ENCODE results near the gene BRAF. TPM values are rescaled to one million over a fixed set of nuclear protein-coding genes. Genes with fewer than 3 reads are reported as not detected.
A peak's percentile ranks its signal among the peaks of the same experiment; 100 is the strongest.
"Not testable (repeated sequence)": the region's sequence is repeated elsewhere in the genome, so short reads cannot be mapped to it uniquely, and the experiment has no call there.

BRAF gene
- polyA plus RNA-seq, 4 donors: 1.6 to 27.2 (median 4.3) TPM

DNA sequence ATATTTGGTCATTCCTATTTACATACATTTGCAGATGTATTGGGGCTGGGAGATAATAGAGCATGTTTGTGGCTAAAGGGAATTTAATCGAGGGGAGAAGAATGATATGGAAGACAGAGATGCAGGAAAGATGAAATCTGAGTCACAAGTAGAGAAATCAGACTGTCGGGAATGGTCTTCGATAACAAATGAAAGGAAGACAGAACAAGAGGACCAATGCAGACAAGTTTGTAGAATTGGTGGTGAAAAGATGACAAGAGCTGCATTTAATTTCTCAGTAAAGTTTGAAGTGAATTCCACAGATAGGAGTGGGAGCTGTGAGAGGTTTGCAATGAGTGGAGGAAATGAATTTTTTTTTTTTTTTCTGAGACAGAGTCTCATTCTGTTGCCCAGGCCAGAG, 60.0 kb downstream of the BRAF start:
- Histone ChIP-seq H3K9me3 (ENCODE audit: control insufficient read depth in 2 of 2, insufficient read depth in 1 of 2, low read depth in 1 of 2, low read length in 1 of 2) (peaks cover 0 to 6% of the 10 kb centered on the region in 2 donors), H3K27me3 (ENCODE audit: control insufficient read depth in 3 of 3, insufficient read depth in 3 of 3, low read length in 3 of 3) (no peaks in the 10 kb centered on the region), H3K4me1 (ENCODE audit: control insufficient read depth in 3 of 3, insufficient read depth in 2 of 3, low read depth in 1 of 3, low read length in 2 of 3) (no peaks in the 10 kb centered on the region), H3K36me3 (ENCODE audit: control insufficient read depth in 3 of 3, insufficient read depth in 2 of 3, low read depth in 1 of 3, low read length in 3 of 3) (peaks cover 0 to 7% (median 0%) of the 10 kb centered on the region in 3 donors), H3K27ac (ENCODE audit: low read depth in 1 of 3, low read length in 2 of 3) (no peak overlapping the region), H3K4me3 (ENCODE audit: low read depth in 1 of 3, low read length in 3 of 3) (no peak overlapping the region)
- FAIRE-seq (no peak), DNase-seq (no peak)
- WGBS, 3 donors: 96 to 100% (median 97%) methylated on average over 3 of the region's 3 CpGs

DNA sequence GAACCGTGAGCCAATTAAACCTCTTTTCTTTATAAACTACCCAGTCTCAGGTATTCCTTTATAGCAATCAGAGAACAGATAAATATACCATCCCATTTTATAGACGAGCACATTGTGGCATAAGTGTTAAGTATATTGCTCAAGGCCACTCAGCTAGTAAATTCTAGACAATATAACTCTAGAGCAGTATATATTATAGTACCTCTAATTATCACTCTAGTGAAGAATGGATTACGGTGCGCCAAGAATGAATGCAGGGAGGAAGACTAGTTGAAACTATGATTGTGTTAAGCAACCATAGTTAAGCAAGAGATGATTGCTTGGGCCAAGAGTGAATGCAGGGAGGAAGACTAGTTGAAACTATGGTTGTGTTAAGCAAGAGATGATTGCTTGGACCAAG, 60.9 kb downstream of the BRAF start:
- peaks cover 0 to 7% (median 0%) of the 10 kb centered on the region in 3 donors for H3K36me3 ChIP-seq (ENCODE audit: control insufficient read depth in 3 of 3, insufficient read depth in 2 of 3, low read depth in 1 of 3, low read length in 3 of 3)
- no peaks in the 10 kb centered on the region for H3K4me1 ChIP-seq (ENCODE audit: control insufficient read depth in 3 of 3, insufficient read depth in 2 of 3, low read depth in 1 of 3, low read length in 2 of 3)
- no peak for DNase-seq
- no peak overlapping the region for H3K4me3 ChIP-seq (ENCODE audit: low read depth in 1 of 3, low read length in 3 of 3)
- no peak for FAIRE-seq
- H3K9me3 ChIP-seq (ENCODE audit: control insufficient read depth in 2 of 2, insufficient read depth in 1 of 2, low read depth in 1 of 2, low read length in 1 of 2): peaks cover 0 to 6% of the 10 kb centered on the region in 2 donors
- H3K27me3 ChIP-seq (ENCODE audit: control insufficient read depth in 3 of 3, insufficient read depth in 3 of 3, low read length in 3 of 3): no peaks in the 10 kb centered on the region
- H3K27ac ChIP-seq (ENCODE audit: low read depth in 1 of 3, low read length in 2 of 3): no peak overlapping the region
- WGBS, 3 donors: 90 to 98% (median 97%) methylated on average over 4 of the region's 4 CpGs

DNA sequence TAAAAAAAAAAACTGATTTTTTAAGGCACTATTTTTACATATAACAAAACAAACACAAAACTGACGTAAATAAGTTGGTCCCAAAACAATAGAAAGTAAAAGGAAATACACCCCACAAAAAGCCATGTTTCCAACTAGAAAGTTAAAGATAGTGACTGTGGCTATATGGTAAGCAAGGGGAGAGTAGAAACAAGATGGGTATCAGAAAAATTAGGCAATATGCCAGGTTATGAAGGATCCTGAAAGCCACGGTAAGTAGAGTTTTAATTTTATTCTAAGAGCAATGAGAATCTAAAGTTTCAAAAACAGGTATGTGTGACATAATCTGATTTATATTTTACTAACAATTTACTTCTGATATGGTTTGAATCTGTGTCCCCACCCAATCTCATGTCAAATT, 61.5 kb downstream of the BRAF start:
- peaks cover 0 to 6% of the 10 kb centered on the region in 2 donors for H3K9me3 ChIP-seq (ENCODE audit: control insufficient read depth in 2 of 2, insufficient read depth in 1 of 2, low read depth in 1 of 2, low read length in 1 of 2)
- H3K4me3 ChIP-seq (ENCODE audit: low read depth in 1 of 3, low read length in 3 of 3): no peak overlapping the region
- 93 to 95% (median 94%) methylated on average over 2 of the region's 2 CpGs for WGBS, 3 donors
- peaks cover 0 to 7% (median 0%) of the 10 kb centered on the region in 3 donors for H3K36me3 ChIP-seq (ENCODE audit: control insufficient read depth in 3 of 3, insufficient read depth in 2 of 3, low read depth in 1 of 3, low read length in 3 of 3)
- no peak overlapping the region for H3K27ac ChIP-seq (ENCODE audit: low read depth in 1 of 3, low read length in 2 of 3)
- H3K4me1 ChIP-seq (ENCODE audit: control insufficient read depth in 3 of 3, insufficient read depth in 2 of 3, low read depth in 1 of 3, low read length in 2 of 3): no peaks in the 10 kb centered on the region
- FAIRE-seq (no peak), DNase-seq (no peak)
- H3K27me3 ChIP-seq (ENCODE audit: control insufficient read depth in 3 of 3, insufficient read depth in 3 of 3, low read length in 3 of 3): no peaks in the 10 kb centered on the region

DNA sequence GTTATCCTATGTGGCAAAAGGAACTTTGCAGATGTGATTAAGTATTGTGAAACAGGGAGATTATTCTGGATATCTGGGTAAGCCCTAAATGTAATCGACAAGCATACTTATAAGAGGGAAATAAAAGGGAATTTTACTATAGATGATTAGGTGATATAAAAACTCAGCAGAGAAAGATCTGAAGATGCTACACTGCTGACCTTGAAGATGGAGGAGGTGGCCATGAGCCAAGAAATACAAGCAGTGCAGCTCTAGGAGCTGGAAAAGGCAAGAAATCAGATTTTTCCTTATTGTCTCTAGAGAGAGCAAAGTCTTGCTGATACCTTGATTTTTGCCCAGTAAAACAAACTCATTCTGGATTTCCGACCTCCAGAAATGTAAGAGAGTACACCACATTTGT, 67.7 kb downstream of the BRAF start:
- DNase-seq: peak in 1 of 2 donors; percentile 8
- Histone ChIP-seq H3K27ac (ENCODE audit: low read depth in 1 of 3, low read length in 2 of 3) (no peak overlapping the region), H3K36me3 (ENCODE audit: control insufficient read depth in 3 of 3, insufficient read depth in 2 of 3, low read depth in 1 of 3, low read length in 3 of 3) (peaks cover 0 to 2% (median 0%) of the 10 kb centered on the region in 3 donors), H3K27me3 (ENCODE audit: control insufficient read depth in 3 of 3, insufficient read depth in 3 of 3, low read length in 3 of 3) (no peaks in the 10 kb centered on the region), H3K4me1 (ENCODE audit: control insufficient read depth in 3 of 3, insufficient read depth in 2 of 3, low read depth in 1 of 3, low read length in 2 of 3) (peaks cover 0 to 4% (median 0%) of the 10 kb centered on the region in 3 donors), H3K4me3 (ENCODE audit: low read depth in 1 of 3, low read length in 3 of 3) (no peak overlapping the region), H3K9me3 (ENCODE audit: control insufficient read depth in 2 of 2, insufficient read depth in 1 of 2, low read depth in 1 of 2, low read length in 1 of 2) (no peaks in the 10 kb centered on the region)
- WGBS, 3 donors: 42 to 75% (median 59%) methylated on average over 2 of the region's 2 CpGs
- no peak for FAIRE-seq

DNA sequence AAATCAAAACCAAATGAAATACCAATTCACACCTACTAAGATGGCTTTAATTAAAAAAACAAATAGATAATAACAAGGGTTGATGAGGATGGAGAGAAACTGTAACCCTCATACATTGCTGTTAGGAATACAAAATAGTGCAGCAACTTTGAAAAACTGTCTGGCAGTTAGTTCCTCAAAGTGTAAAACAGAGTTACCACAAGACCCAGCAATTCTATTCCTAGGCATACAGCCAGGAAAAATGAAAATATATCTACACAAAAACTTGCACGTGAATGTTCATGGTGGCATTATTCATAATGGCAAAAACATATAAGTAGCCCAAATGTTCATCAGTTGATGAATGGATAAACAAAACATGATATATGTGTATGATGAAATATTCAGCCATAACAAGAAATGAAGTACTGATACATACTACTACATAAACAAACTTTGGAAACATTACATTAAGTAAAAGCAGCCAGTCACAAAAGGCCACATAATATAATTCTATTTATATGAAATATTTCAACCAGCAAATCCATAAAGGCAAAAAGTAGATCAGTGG, 83.5 kb downstream of the BRAF start:
- Histone ChIP-seq H3K4me3 (ENCODE audit: low read depth in 1 of 3, low read length in 3 of 3) (no peak overlapping the region), H3K36me3 (ENCODE audit: control insufficient read depth in 3 of 3, insufficient read depth in 2 of 3, low read depth in 1 of 3, low read length in 3 of 3) (peaks cover 0 to 16% (median 0%) of the 10 kb centered on the region in 3 donors), H3K27me3 (ENCODE audit: control insufficient read depth in 3 of 3, insufficient read depth in 3 of 3, low read length in 3 of 3) (no peaks in the 10 kb centered on the region), H3K4me1 (ENCODE audit: control insufficient read depth in 3 of 3, insufficient read depth in 2 of 3, low read depth in 1 of 3, low read length in 2 of 3) (peaks cover 0 to 4% (median 0%) of the 10 kb centered on the region in 3 donors), H3K27ac (ENCODE audit: low read depth in 1 of 3, low read length in 2 of 3) (no peak overlapping the region), H3K9me3 (ENCODE audit: control insufficient read depth in 2 of 2, insufficient read depth in 1 of 2, low read depth in 1 of 2, low read length in 1 of 2) (no peaks in the 10 kb centered on the region)
- DNase-seq (no peak), FAIRE-seq (no peak)
- 47 to 74% (median 63%) methylated on average over 1 of the region's 1 CpG for WGBS, 3 donors

DNA sequence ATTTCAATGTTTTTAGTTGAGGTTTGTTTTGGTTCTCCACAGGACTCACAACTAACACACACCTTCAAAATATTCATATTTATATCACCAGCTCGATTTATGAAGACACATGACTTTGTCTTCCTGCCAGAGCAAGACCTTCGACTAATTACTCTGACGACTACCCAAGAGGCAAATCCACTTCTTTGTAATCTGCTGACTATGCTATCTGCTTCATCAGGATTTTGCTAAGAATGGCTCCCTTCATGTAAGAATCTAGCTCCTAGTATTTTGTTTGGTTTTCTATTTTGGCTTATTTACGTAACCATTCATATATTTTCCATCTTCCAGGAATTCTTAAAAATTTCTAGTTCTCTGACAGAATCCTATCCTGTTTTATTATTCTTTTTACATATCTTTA, 93.0 kb downstream of the BRAF start:
- no peak for FAIRE-seq
- DNase-seq: no peak
- Histone ChIP-seq H3K9me3 (ENCODE audit: control insufficient read depth in 2 of 2, insufficient read depth in 1 of 2, low read depth in 1 of 2, low read length in 1 of 2) (no peaks in the 10 kb centered on the region), H3K27ac (ENCODE audit: low read depth in 1 of 3, low read length in 2 of 3) (no peak overlapping the region), H3K27me3 (ENCODE audit: control insufficient read depth in 3 of 3, insufficient read depth in 3 of 3, low read length in 3 of 3) (no peaks in the 10 kb centered on the region), H3K4me3 (ENCODE audit: low read depth in 1 of 3, low read length in 3 of 3) (no peak overlapping the region), H3K36me3 (ENCODE audit: control insufficient read depth in 3 of 3, insufficient read depth in 2 of 3, low read depth in 1 of 3, low read length in 3 of 3) (peaks cover 0 to 9% (median 2%) of the 10 kb centered on the region in 3 donors), H3K4me1 (ENCODE audit: control insufficient read depth in 3 of 3, insufficient read depth in 2 of 3, low read depth in 1 of 3, low read length in 2 of 3) (no peaks in the 10 kb centered on the region)
- 89 to 96% (median 93%) methylated on average over 4 of the region's 4 CpGs for WGBS, 3 donors

DNA sequence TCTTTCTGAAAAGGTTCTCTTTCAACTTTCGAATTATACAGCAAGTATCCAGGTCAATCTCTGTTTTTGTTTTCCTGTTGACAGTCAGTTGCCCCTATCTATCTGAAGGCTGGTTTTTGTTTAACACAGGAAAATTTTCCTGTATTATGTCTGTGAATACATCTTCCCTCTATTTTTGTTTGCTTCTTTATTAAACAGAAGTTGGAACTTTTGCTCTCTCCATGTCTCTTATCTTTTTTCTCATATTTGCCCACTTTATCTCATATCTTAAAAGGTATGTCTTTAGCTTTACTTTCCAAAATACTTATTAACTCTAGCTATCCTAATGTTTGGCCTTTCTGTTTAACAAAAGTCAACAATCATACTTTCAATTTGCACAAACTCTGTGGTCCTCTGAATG, 95.0 kb downstream of the BRAF start:
- no peak overlapping the region for H3K4me3 ChIP-seq (ENCODE audit: low read depth in 1 of 3, low read length in 3 of 3)
- no peaks in the 10 kb centered on the region for H3K27me3 ChIP-seq (ENCODE audit: control insufficient read depth in 3 of 3, insufficient read depth in 3 of 3, low read length in 3 of 3)
- no peak overlapping the region for H3K27ac ChIP-seq (ENCODE audit: low read depth in 1 of 3, low read length in 2 of 3)
- H3K36me3 ChIP-seq (ENCODE audit: control insufficient read depth in 3 of 3, insufficient read depth in 2 of 3, low read depth in 1 of 3, low read length in 3 of 3): peaks cover 0 to 9% (median 2%) of the 10 kb centered on the region in 3 donors
- no peaks in the 10 kb centered on the region for H3K4me1 ChIP-seq (ENCODE audit: control insufficient read depth in 3 of 3, insufficient read depth in 2 of 3, low read depth in 1 of 3, low read length in 2 of 3)
- WGBS, 3 donors: 86 to 97% (median 96%) methylated on average over 1 of the region's 1 CpG
- FAIRE-seq (no peak), DNase-seq (no peak)
- H3K9me3 ChIP-seq (ENCODE audit: control insufficient read depth in 2 of 2, insufficient read depth in 1 of 2, low read depth in 1 of 2, low read length in 1 of 2): no peaks in the 10 kb centered on the region

DNA sequence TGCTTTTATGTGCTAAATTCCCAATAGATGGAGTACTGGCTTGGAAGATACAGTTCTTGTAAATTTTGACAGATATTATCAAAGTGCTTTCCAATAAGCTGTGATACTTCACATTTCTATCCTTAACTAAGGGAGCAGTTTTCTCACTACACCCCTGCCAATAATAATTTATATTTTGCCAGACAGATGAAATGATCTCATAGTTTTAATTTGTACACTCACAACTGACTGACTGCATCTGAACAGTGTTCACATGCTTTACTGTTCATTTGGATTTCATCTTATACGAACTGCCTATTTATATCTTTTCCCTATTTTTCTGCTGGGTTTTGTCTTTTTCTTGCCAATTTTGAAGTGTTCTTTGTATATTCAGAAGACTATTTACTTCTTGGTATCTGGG, 96.0 kb downstream of the BRAF start:
- H3K36me3 ChIP-seq (ENCODE audit: control insufficient read depth in 3 of 3, insufficient read depth in 2 of 3, low read depth in 1 of 3, low read length in 3 of 3): peaks cover 0 to 9% (median 0%) of the 10 kb centered on the region in 3 donors
- no peak overlapping the region for H3K27ac ChIP-seq (ENCODE audit: low read depth in 1 of 3, low read length in 2 of 3)
- FAIRE-seq (no peak), DNase-seq (no peak)
- no peaks in the 10 kb centered on the region for H3K27me3 ChIP-seq (ENCODE audit: control insufficient read depth in 3 of 3, insufficient read depth in 3 of 3, low read length in 3 of 3)
- WGBS, 3 donors: 72 to 97% (median 89%) methylated on average over 1 of the region's 1 CpG
- H3K9me3 ChIP-seq (ENCODE audit: control insufficient read depth in 2 of 2, insufficient read depth in 1 of 2, low read depth in 1 of 2, low read length in 1 of 2): no peaks in the 10 kb centered on the region
- H3K4me3 ChIP-seq (ENCODE audit: low read depth in 1 of 3, low read length in 3 of 3): no peak overlapping the region
- H3K4me1 ChIP-seq (ENCODE audit: control insufficient read depth in 3 of 3, insufficient read depth in 2 of 3, low read depth in 1 of 3, low read length in 2 of 3): no peaks in the 10 kb centered on the region

DNA sequence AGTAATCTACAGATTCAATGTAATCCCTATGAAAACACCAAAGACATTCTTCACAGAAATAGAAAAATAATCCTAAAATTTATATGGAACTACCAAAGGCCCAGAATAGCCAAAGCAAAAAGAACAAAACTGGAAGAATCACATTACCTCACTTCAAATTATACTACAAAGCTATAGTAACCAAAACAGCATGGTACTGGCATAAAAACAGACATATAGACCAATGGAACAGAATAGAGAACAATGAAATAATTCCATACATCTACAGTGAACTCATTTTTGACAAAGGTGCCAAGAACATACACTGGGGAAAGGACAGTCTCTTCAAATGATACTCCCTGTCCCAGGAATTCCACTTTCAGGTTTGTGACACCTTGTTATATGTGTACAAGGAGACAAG, 107.3 kb downstream of the BRAF start:
- H3K9me3 ChIP-seq (ENCODE audit: control insufficient read depth in 2 of 2, insufficient read depth in 1 of 2, low read depth in 1 of 2, low read length in 1 of 2); DNase-seq; H3K4me3 ChIP-seq (ENCODE audit: low read depth in 1 of 3, low read length in 3 of 3); H3K27ac ChIP-seq (ENCODE audit: low read depth in 1 of 3, low read length in 2 of 3); H3K27me3 ChIP-seq (ENCODE audit: control insufficient read depth in 3 of 3, insufficient read depth in 3 of 3, low read length in 3 of 3); H3K36me3 ChIP-seq (ENCODE audit: control insufficient read depth in 3 of 3, insufficient read depth in 2 of 3, low read depth in 1 of 3, low read length in 3 of 3); FAIRE-seq; H3K4me1 ChIP-seq (ENCODE audit: control insufficient read depth in 3 of 3, insufficient read depth in 2 of 3, low read depth in 1 of 3, low read length in 2 of 3): not testable (repeated sequence)
